ENCODE measurements around the gene CNTROB.

- no peak for TF ChIP-seq CTCF (IDR thresholded peaks at IDR 0.05)
- TF ChIP-seq POLR2A (IDR thresholded peaks at IDR 0.05), result no peak
Observed at GRCh38 chr17:7992516-7992915, 60.5 kb downstream of the CNTROB start.

Data from adrenal gland (tissue), 5 donors.